IPS-11a (cell line): ENCODE measurements around the gene NFRKB.

ENCODE experiments used
- H3K4me3 ChIP-seq: one replicate; pipeline ENCODE4 v1.5.1; 2013; ENCODE audit warnings: low read depth, low read length, control low read depth

Gene NFRKB

GRCh38 chr11:129846508-129847335, 48.7 kb downstream of the NFRKB start:
- H3K4me3 ChIP-seq: no peak overlapping the region
